HG03342 (cell line): Measurements from ENCODE around the gene TMEM100.
"Not testable (repeated sequence)": the region's sequence is repeated elsewhere in the genome, so short reads cannot be mapped to it uniquely, and the experiment has no call there.

Experiments
- ATAC-seq: cut with Tn5 transposase; IDR thresholded peaks from one replicate; pipeline ENCODE4 v1.9.1; 2021; ENCODE audit warnings: mild to moderate bottlenecking, moderate library complexity; ENCODE audit not compliant: unreplicated experiment

Gene TMEM100

DNA sequence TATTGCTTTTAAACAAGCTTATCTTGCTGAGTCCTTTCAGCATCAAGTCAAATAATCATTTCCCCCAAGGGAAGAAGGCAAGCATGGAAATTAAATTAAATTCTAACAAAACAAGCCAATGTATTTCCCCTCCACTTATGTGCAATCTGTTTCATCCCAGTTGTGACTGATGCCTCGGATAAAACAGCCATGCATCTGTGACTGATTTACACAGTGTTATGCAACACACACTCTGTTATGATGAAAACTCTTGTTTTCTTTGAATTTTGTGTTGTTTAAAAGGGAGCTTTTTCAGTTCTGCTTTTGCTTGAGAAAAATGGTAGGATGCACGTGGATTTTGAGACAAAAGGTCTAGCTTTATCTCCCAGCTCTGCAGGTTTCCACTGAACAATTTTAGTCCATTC lies 32.6 kb downstream of the TMEM100 start:
- ATAC-seq, result no peak

DNA sequence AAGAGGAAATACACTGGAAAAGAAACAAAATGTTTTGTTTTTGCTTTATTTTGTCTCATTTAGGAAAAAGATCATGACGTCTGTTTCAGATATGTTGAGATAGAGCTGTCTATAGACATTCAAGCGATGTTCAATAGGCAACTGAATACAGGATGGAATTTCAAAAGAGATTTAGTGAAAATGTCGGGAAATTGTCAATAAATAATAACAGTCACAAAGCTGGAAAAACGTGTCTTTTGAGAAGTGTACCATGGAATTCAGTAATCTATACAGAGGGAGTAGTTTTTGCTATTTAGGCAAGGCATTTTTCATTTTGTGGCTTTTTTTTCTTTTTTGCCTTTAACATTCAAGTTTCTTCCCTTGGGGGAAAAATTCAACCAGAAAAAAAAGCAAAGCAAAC lies 33.0 kb downstream of the TMEM100 start:
- no peak for ATAC-seq

DNA sequence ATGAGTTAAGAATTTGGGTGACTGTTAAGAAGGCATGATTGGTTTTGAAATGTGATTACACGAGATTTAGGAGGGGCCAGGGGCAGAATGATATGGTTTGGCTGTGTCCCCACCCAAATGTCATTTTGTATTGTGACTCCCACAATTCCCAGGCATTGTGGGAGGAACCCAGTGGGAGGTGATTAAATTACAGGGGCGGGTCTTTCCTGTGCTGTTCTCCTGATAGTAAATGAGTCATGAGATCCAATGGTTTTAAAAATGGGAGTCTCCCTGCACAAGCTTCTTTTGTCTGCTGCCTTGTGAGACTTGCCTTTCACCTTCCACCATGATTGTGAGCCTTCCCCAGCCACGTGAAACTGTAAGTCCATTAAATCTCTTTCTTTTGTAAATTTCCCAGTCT lies 34.6 kb downstream of the TMEM100 start:
- no peak for ATAC-seq

DNA sequence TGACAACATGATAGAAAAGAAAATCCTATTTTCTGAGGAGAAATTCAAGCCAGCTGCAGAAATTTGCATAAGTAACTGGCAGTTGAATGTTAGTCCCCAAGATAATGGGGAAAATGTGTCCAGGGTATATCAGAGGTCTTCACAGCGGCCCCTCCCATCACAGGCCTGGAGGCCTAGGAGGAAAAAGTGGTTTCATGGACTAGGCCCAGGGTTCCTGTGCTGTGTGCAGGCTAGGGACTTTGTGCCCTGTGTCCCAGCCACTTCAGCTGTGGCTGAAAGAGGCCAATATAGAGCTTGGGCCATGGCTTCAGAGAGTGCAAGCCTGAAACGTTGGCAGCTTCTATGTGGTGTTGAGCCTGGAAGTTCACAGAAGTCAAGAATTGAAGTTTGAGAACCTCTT lies 35.6 kb downstream of the TMEM100 start:
- no peak for ATAC-seq

DNA sequence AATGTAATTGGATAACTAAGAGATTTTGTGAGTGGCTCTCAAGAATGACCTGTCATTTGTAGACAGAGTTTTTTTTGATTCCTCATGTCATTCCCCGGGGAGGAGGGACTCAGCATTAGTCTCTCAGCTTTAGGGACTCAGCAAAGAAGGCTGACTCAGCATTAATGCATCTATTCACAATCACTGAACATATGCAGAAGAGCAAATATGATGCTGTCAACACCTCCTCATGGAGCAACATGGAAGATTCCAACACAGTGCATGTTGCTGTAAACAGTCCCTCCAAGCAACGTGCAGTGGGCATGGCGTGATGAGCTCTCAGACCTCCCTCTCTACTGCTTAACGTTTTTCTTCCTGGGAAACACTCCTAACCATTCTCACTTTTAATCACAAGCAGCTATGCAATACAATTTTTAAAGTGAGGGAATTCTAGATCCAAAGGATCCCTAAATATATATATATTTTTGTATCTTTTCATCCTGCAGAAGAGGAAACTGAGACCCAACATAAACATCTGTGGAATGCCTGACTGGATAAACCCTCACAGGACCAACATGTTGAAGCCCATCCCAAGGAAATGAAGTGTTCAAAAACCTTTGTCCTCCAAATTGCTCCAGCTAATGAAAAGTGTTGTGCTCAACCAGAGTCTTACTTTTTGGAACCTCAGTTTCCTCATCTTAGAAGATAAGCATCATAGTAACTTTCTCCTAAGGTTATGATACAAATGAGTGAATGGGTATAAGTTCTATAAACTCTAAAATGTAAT lies 38.9 kb downstream of the TMEM100 start:
- ATAC-seq, result no peak

DNA sequence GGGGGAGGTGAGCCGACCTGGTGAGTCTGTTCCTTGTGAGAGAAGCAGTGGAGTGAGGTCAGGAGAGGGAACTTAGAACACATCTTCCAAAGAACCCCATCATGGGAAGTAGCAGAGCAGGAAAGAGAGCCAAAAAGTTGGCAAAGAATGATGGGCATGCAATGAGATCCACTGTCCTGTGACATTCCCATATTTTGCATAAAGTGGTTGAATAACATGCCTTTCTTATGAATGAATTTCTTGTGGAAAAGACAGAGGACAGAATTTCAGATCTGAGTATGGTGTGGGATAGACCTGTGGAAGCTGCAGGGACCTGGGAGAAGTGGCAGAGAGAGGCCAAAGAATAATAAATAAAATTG lies 41.3 kb downstream of the TMEM100 start:
- no peak for ATAC-seq

DNA sequence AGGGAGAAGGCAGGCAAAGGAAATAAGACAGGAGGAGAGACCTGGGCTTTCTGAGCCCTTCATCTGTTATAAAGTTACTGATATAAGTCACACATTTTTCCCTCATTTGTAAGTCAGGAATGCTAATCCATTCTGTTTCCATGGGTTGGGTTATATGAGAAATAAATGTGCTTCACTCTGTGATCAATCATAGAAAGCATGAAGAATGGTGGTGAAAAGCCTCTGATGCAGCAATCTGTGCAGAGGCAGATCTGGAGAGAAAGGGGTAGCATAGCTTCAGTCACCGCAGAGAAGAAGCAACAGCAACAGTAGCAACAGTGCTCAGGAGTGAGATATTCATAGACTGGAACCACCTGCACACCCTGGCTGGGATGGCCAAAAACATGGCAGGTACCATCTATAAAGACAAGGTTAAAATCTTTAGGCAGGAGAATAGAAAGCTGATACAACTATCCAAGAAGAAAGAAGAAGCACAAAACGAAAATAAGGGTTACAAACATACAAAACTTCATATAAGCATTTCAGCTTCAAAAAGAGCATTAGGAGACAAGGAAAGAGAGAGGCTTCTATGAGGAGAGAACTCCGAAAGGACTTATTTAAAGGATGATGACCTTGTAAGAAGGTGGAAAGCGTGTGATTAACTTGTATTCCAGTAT lies 41.9 kb downstream of the TMEM100 start:
- ATAC-seq, result no peak

DNA sequence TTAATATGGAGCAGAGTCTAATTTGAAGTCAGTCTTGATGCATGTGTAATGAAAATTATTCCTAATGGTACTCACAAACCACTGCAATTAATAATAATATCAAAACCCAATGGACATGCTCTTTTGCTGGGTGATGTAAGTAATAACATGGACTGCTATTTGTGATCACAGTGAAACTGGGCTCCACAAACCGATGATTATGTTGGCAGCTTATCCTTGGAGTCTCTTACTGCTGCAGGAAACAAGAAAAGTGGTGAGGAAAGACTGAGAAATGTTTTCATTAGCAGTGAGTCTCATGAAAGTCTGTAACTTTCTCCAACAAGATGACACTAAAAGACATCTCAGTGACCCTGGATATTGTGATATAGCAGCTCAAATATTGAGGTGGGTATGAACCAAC lies 45.2 kb downstream of the TMEM100 start:
- no peak for ATAC-seq

DNA sequence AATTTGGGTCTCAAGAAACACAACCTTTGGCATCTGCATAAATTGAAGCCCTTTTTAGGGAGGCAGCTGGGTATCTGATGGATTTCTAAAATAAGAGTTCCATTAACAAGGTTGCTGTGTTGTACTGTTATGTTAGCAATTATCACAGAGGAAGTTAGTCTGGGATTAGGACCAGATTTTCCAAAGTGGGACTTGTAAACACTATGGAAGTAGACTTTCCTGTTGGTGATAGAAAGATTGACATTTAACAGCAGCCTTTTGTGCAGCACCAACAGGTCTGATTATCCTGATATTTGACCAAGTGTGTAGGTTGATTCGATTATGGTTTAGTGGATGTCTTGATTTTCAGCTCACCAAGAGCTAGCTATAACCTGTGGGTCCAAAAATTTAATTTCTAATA lies 46.4 kb downstream of the TMEM100 start:
- no peak for ATAC-seq

DNA sequence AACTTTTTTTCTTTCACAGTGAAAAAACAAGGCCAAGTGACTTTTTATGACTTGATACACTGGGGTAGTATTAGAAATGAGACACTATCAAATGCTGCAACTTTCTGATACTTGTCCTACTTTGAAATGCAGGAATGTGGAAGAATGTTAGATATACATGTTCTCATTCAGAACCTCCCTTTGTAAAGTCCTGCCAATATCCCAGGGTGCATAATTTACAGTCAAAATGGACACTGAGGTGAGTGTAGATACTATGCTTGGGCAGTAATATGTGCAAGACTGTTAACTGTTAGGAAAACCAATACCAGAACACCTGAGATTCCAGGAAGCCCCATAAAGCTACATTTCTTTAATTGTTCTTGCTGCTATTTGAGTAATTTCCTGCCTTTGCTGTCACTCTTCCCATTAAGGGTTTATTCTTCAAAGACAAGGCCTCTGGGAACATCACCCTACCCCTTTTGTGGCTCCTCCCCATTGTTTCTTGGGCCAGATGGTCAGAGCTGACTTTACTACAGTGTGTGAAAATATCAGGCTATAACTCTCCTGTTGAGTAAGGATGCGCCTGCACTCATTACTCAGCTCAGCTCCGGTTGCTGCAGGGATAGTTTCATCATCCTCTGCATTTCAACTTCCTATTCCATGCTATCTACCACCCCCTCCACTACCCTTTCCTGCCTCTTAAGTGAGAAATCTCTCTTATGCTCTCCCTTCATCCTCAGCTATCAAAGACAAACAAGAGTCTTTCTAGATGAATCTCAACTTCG lies 48.7 kb downstream of the TMEM100 start:
- ATAC-seq, result no peak

DNA sequence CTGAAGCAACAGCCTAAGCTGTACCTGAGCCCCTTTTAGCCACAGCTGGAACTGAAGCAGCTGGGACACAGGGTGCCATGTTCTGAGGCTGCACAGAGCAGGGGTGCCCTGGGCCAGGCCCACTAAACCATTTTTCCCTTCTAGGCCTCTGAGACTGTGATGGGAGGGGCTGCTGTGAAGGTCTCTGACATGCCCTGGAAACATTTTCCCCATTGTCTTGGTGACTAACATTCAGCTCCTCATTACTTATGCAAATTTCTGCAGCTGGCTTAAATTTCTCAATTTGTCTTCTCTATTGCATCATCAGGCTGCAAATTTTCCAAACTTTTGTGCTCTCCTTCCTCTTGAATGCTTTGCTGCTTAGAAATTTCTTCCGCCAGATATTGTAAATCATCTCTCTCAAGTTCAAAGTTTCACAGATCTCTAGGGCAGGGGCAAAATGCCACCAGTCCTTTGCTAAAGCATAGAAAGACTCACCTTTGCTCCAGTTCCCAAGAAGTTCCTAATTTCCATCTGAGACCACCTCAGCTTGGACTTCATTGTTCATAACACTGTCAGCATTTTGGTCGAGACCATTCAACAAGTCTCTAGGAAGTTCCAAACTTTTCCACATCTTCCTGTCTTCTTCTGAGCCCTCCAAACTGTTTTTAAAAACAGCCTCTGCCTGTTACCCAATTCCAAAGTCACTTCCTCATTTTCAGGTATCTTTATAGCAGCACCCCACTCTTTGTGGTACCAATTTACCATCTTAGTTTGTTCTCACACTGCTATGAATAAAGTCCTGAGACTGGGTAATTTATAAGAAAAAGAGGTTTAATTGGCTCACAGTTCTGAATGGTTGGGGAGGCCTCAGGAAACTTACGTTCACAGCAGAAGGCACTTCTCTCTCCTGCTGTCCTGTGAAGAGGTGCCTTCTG lies 49.8 kb downstream of the TMEM100 start:
- no peak for ATAC-seq

DNA sequence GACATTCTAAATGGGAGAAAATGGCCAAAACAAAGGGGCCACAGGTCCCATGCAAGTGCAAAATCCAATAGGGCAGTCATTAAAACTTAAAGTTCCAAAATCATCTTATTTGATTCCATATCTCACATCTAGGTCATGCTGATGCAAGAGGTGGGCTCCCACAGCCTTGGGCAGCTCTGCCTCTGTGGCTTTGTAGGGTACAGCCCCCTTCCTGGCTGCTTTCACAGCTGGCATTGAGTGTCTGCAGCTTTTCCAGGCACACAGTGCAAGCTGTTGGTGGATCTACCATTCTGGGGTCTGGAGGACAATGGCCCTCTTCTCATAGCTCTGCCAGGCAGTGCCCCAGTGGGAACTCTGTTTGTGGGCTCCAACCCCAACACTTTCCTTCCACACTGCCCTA lies 50.7 kb downstream of the TMEM100 start:
- not testable (repeated sequence) for ATAC-seq
